Measurements from ENCODE around the gene NPAS2. TPM values are rescaled to one million over a fixed set of nuclear protein-coding genes. Genes with fewer than 3 reads are reported as not detected.

Gene NPAS2
- total RNA-seq, 2 donors from 2014 or later = 1.1 to 1.6 TPM

DNA sequence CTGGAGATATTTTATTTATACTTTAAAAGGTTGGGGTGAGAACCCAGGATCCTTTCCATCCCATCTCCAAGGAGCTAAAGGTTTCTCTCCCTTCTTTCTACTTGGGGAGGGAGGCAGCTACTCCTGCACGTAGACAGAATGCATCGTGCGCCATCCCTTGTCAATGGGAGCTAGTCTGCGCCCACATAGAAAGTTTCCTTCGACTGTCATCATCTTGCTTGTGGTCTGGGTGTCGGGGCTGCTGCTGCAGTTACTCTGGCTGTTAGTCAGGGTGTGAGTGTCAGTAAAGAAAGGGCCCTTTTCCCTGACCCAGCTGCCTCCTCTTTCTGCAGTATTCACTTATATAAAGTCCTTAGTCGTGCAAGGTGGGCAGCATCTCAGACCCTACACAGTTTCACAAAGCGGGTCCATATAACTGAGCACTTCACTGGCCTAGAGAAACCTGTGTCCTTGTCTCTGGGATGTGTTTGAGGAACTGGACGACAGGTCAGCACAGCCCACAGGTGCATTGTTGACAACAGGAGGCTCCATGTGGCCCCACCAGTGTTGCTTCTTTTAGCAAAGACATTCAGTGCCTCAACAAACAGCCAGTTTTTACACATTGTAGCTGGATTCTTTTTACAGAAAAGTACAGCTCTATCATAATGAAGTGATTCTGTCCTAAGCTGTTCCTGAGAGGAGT lies 22.4 kb downstream of the NPAS2 start:
- Histone ChIP-seq H3K4me3 (ENCODE audit: low read length) (no peak overlapping the region), H3K27ac (ENCODE audit: low read depth, low read length) (no peak overlapping the region), H3K36me3 (ENCODE audit: control insufficient read depth, insufficient read depth, low read length) (no peaks in the 10 kb centered on the region), H3K9me3 (ENCODE audit: control insufficient read depth, low read length) (no peaks in the 10 kb centered on the region), H3K4me1 (ENCODE audit: control insufficient read depth, insufficient read depth, low read length) (no peaks in the 10 kb centered on the region), H3K27me3 (ENCODE audit: control insufficient read depth, insufficient read depth, low read length, poor library complexity, severe bottlenecking) (no peaks in the 10 kb centered on the region), H3K9ac (ENCODE audit: extremely low read depth, low read length, poor library complexity, severe bottlenecking) (no peak overlapping the region)
- H3K36me3 Mint-ChIP-seq (ENCODE audit: low read depth) = no peaks in the 10 kb centered on the region
- H3K27ac Mint-ChIP-seq = no peak overlapping the region
- 90 to 91% methylated on average over 9 of the region's 9 CpGs for WGBS, 2 experiments (ENCODE audit: insufficient coverage in 1 of 2, insufficient read length in 1 of 2)
- H3K27me3 Mint-ChIP-seq (ENCODE audit: insufficient read depth) = no peaks in the 10 kb centered on the region
- H3K4me3 Mint-ChIP-seq = no peak overlapping the region
- no peaks in the 10 kb centered on the region for H3K4me1 Mint-ChIP-seq
- H3K9me3 Mint-ChIP-seq = peaks cover 9% of the 10 kb centered on the region
- TF ChIP-seq, protein P1, sequence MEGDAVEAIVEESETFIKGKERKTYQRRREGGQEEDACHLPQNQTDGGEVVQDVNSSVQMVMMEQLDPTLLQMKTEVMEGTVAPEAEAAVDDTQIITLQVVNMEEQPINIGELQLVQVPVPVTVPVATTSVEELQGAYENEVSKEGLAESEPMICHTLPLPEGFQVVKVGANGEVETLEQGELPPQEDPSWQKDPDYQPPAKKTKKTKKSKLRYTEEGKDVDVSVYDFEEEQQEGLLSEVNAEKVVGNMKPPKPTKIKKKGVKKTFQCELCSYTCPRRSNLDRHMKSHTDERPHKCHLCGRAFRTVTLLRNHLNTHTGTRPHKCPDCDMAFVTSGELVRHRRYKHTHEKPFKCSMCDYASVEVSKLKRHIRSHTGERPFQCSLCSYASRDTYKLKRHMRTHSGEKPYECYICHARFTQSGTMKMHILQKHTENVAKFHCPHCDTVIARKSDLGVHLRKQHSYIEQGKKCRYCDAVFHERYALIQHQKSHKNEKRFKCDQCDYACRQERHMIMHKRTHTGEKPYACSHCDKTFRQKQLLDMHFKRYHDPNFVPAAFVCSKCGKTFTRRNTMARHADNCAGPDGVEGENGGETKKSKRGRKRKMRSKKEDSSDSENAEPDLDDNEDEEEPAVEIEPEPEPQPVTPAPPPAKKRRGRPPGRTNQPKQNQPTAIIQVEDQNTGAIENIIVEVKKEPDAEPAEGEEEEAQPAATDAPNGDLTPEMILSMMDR (conservative IDR thresholded peaks at IDR 0.05) = no peak
- DNase-seq = no peak

DNA sequence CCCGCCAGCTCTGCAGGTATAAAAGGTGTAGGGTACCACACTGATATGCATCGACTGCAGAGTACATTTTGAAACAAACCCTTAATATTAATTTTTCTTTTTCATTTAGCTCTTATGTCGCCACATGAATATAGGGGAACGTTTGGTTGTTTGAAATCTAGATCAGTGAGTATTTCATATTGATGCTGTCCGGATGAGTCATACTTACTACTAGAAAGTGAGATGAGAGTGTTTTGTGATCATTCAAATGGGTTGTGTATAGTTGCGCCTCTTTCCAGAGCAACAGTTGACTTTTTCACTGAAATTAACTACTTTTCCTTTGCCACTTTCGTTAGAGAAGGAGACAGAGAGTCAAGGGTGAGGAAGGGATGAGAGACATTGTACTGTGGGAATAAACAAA lies 24.6 kb downstream of the NPAS2 start:
- Histone ChIP-seq H3K36me3 (ENCODE audit: control insufficient read depth, insufficient read depth, low read length) (no peaks in the 10 kb centered on the region), H3K27ac (ENCODE audit: low read depth, low read length) (no peak overlapping the region), H3K4me1 (ENCODE audit: control insufficient read depth, insufficient read depth, low read length) (no peaks in the 10 kb centered on the region), H3K4me3 (ENCODE audit: low read length) (no peak overlapping the region), H3K9ac (ENCODE audit: extremely low read depth, low read length, poor library complexity, severe bottlenecking) (no peak overlapping the region), H3K9me3 (ENCODE audit: control insufficient read depth, low read length) (no peaks in the 10 kb centered on the region), H3K27me3 (ENCODE audit: control insufficient read depth, insufficient read depth, low read length, poor library complexity, severe bottlenecking) (no peaks in the 10 kb centered on the region)
- Mint-ChIP-seq H3K4me1 (no peaks in the 10 kb centered on the region), H3K9me3 (peaks cover 9% of the 10 kb centered on the region), H3K27me3 (ENCODE audit: insufficient read depth) (no peaks in the 10 kb centered on the region), H3K36me3 (ENCODE audit: low read depth) (no peaks in the 10 kb centered on the region), H3K27ac (no peak overlapping the region), H3K4me3 (no peak overlapping the region)
- WGBS, 2 experiments (ENCODE audit: insufficient coverage in 1 of 2, insufficient read length in 1 of 2) = 67 to 86% methylated on average over 3 to 7 of the region's 7 CpGs
- no peak for DNase-seq
- TF ChIP-seq, protein P1 (conservative IDR thresholded peaks at IDR 0.05) = no peak

DNA sequence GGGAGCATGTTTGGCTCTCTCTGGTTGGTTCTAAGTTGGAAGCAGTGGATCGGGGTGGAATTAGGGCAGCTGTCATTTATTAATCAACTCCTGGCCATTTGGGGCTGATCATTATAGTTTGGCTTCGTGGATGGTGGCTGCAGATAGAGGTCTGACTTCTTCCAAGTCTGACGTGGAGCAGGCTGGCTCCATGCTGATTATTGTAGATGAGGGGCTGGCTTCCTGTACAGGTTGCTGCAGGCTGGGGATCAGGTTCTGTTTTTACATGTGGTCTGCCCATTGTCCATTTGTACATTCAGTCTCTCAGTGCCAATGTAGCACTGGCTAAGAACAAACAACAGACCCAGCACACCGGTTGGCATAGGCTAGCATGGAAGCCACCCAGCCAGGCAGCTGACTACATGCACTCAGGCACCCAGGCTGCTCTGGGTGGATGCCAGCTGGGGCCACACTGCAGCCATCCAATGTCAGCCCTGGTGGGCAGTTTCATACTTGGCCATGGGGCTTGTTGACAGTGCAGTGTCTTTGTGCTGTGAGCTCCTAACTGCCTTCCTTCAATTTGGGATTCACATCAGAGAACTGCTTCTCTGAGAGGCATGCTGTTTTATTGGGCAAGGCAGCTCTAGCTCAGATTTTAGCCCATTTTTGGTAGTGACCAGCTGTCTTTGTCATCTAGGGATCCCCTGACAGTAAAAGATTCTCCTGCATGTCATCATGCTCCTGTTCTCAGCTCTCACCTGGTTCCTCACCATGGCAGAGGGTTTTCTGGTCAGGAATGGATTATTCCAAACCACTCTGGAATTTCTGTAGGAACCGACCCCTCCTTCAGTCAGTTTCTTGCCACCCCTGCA lies 25.4 kb downstream of the NPAS2 start:
- Mint-ChIP-seq H3K4me3 (no peak overlapping the region), H3K27ac (no peak overlapping the region), H3K9me3 (peaks cover 9% of the 10 kb centered on the region), H3K4me1 (no peaks in the 10 kb centered on the region), H3K27me3 (ENCODE audit: insufficient read depth) (no peaks in the 10 kb centered on the region), H3K36me3 (ENCODE audit: low read depth) (no peaks in the 10 kb centered on the region)
- no peak overlapping the region for H3K9ac ChIP-seq (ENCODE audit: extremely low read depth, low read length, poor library complexity, severe bottlenecking)
- no peak for DNase-seq
- H3K4me1 ChIP-seq (ENCODE audit: control insufficient read depth, insufficient read depth, low read length) = no peaks in the 10 kb centered on the region
- TF ChIP-seq, protein P1 (conservative IDR thresholded peaks at IDR 0.05) = no peak
- no peaks in the 10 kb centered on the region for H3K27me3 ChIP-seq (ENCODE audit: control insufficient read depth, insufficient read depth, low read length, poor library complexity, severe bottlenecking)
- H3K36me3 ChIP-seq (ENCODE audit: control insufficient read depth, insufficient read depth, low read length) = no peaks in the 10 kb centered on the region
- WGBS, 2 experiments (ENCODE audit: insufficient coverage in 1 of 2, insufficient read length in 1 of 2) = 84 to 91% methylated on average over 4 to 5 of the region's 5 CpGs
- no peak overlapping the region for H3K27ac ChIP-seq (ENCODE audit: low read depth, low read length)
- H3K9me3 ChIP-seq (ENCODE audit: control insufficient read depth, low read length) = no peaks in the 10 kb centered on the region
- no peak overlapping the region for H3K4me3 ChIP-seq (ENCODE audit: low read length)
